PC-3 (cell line): ENCODE data around the gene FAM110A.

Source experiments
- EZH2phosphoT487 ChIP-seq: fragments of 300-600 bp; sonication (generic); IDR thresholded peaks from 2 replicates; pipeline ENCODE4 v1.6.1; 2018; ENCODE audit warnings: mild to moderate bottlenecking, antibody characterized with exemption, low read length, borderline replicate concordance
- TF ChIP-seq, protein P1 (sequence below): fragments of 300-600 bp; sonication (generic); conservative IDR thresholded peaks from 2 replicates; pipeline ENCODE4 v1.5.1; 2017; ENCODE audit warnings: antibody characterized with exemption, low read depth, mild to moderate bottlenecking, low read length

DNA sequence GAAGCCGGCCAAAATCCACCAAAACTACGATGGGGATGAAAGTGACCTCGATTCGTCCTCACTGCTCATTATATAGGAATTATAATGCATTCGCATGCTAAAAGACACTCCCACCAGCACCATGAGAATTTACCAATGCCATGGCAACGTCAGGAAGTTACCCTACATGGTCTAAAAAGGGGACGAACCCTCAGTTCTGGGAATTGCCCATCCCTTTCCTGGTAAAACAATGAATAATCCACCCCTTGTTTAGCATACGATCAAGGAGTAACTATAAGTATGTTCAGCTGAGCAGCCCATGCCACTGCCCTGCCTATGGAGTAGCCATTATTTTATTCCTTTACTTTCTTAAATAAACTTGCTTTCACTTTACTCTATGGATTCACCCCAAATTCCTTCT lies 20.1 kb upstream of the FAM110A start:
- TF ChIP-seq, protein P1, sequence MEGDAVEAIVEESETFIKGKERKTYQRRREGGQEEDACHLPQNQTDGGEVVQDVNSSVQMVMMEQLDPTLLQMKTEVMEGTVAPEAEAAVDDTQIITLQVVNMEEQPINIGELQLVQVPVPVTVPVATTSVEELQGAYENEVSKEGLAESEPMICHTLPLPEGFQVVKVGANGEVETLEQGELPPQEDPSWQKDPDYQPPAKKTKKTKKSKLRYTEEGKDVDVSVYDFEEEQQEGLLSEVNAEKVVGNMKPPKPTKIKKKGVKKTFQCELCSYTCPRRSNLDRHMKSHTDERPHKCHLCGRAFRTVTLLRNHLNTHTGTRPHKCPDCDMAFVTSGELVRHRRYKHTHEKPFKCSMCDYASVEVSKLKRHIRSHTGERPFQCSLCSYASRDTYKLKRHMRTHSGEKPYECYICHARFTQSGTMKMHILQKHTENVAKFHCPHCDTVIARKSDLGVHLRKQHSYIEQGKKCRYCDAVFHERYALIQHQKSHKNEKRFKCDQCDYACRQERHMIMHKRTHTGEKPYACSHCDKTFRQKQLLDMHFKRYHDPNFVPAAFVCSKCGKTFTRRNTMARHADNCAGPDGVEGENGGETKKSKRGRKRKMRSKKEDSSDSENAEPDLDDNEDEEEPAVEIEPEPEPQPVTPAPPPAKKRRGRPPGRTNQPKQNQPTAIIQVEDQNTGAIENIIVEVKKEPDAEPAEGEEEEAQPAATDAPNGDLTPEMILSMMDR: no peak
- no peak for TF ChIP-seq EZH2phosphoT487
